NCI-H2196 treated with DMSO at 0.1 percent for 48 hours (cell line): Measurements from ENCODE around the gene USH1C.

Experiments used
- DNase-seq: peaks from one replicate; lab custom pipeline; 2025; ENCODE audit not compliant: unreplicated experiment; lab: John Stamatoyannopoulos, UW

USH1C gene

DNA sequence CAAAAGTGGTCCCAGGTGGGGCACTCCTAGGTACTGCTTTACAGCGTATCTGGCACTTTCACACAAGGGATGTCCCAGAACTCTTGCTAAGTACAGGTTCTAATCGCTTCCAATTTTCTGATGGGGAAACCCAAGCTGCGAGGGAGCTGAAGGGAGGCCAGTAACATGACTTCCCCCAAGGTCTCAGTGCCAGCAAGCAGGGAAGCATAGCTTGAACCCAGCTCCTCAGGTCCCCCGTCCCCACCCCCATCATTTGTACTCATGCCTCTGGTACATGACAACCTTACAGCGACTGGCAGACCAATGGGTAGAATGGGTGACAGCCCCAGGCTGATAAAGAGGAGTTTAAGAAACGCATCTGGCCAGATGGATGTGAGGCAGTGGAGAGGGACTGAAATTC is 66.9 kb downstream of the USH1C start:
- no peak for DNase-seq

GRCh38 chr11:17477084-17477333 is 67.2 kb downstream of the USH1C start:
- DNase-seq: no peak

GRCh38 chr11:17476317-17477083 is 67.7 kb downstream of the USH1C start, which contains the start of gene ABCC8:
TSS of gene ABCC8 (minus strand) at chr11:17476845. CDS start at chr11:17476776, 69 bp downstream.
- peak; percentile 28 for DNase-seq

- no peak for DNase-seq
Observed at GRCh38 chr11:17475666-17476316, 68.4 kb downstream of the USH1C start.

DNA sequence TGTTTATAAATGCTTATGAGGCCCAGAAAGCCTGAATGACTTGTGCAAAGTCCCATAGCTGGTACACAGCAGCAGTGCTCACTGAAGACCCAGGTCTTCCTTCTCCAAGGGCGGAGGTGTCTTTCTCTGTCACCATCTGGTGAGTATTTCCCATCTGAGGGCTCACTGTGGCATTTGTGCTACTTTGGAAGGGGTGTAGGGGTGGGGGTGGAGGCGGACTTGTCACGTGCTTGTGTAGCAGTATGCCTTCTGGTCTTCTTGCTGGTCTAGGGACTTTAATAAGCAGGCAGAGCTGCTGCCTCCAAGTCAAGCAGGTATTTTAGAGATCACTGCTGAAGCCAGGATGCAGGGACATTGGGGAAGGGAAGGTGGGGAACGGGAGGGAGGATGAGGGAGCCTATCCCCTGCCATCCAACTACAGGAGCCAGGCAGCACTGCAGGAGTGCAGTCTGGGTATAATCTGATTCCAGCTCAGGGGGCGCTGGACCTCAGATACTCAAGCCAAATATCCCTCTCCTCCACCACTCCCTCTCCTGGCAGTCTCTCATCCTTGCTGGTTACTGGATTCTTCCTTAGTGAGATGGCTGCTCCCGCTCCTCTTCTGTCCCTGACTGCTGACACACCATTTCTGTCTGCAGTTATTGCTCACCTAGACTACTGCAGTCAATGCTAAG is 71.0 kb downstream of the USH1C start:
- peak; percentile 9 for DNase-seq

DNA sequence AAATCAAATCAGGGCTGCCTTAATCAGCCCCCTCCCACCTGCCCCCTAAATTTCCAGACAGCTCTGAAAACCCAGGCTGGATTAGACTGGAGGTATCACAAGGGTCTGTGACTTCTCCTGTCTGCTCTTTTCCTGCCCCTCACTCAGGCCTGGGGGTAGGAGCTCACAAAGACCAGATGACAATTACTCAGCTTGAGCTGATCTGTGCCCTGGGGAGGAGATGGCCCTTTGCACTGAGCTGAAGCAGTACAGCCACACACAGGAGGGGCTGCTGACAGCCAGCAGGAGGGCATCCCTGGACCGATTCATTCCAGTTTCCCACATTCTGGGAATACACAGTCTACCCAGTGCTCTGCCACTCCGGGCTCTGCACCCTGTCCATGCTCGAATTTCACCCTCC is 71.7 kb downstream of the USH1C start:
- DNase-seq: no peak

GRCh38 chr11:17471501-17471900 is 72.7 kb downstream of the USH1C start:
- DNase-seq: no peak

DNA sequence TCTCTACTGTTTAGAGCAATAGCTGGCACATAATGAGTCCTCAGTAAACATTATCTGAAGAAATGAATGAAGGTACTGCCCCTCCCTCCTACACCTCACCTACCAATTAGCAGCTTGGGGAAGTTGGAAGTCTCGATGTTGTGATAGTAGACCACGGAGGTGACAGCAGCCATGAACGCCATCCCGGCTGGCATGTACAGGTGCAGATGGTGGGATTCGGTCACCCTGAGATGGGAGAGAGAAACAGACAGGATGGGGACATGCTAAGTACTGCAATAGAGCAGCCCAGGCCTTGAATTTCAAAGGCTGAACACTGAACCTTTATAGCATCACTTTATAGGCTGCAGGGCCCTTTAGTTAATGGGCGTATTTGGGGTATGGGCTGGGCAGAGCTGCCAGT is 74.2 kb downstream of the USH1C start:
- DNase-seq: no peak

DNA sequence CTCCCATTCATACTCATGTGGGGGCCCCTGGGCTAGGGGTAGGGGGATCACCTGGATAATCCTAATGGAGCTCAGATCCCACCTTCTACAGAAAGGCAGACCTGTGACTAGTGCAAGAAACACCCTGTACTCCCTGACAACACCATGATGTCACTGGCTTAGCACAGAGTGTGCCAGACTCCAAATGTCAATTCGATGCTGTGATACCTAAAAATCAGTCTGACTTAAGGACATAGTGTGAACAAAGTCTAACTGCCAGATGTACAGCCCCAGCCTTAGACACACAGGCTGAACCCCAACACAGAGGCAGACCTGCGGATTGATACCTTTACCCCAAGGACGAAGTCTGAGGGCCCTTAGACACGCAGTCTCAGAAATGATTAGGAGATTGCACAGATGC is 76.1 kb downstream of the USH1C start:
- DNase-seq: no peak

GRCh38 chr11:17463546-17464174 is 80.6 kb downstream of the USH1C start:
- DNase-seq: no peak

DNA sequence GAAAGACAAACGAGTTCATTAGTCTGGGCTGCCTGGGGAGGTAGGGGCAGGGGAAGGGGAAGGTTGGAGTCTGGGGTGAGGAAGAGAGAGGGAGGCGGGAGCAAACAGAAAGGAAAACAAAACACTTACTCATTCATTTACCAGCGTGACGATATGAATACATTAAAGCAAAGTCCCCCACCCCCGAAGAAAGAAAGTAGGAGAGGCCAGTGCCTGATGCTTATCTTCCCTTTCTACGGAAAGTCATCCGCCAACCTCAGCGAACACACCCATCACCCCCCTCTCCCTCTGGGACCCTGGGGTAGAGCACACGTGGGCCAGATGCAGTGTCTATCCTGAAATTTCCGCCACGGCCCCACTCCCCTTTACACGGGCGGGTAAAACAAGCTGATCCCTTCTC is 81.3 kb downstream of the USH1C start:
- DNase-seq: no peak

DNA sequence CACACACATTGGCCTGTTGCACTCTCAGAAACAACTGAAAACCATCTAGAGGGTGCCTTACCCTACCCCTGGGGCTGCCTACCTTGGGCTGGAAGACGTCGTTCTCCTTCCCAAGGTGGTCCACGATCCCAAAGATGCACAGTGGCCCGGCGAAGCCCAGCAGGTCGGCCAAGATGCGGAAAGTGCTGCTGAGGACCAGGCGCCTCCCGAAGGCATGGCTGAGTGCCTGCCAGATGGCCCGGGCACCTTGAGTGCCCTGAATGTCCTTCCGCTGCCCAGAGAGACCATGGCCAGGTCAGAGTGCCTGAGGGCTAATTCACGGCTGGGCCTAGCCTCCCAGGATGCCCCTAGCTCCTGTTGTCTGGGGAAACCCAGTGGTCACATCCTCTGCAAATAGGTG is 83.8 kb downstream of the USH1C start:
- DNase-seq: no peak

GRCh38 chr11:17459236-17459896 is 84.8 kb downstream of the USH1C start:
- no peak for DNase-seq

DNA sequence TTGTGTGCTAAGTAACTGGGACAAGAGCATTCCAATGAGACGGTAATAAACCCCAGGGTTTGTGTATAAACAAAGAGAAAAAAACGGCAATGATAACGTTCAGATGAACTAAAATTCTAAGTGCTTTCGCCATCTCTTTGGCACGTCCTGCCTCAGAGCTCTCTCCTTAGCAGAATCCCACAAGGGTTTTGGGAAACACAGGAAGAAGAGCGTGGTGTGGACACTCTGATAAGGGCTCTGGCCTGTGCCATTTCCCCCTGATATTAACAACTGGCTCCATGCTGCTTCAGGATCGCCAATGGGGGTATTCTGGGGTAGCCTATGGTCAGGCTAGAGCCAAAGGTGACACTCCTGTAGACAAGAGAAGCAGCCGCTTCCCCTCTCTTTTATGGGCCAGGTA is 85.9 kb downstream of the USH1C start:
- DNase-seq: no peak

DNA sequence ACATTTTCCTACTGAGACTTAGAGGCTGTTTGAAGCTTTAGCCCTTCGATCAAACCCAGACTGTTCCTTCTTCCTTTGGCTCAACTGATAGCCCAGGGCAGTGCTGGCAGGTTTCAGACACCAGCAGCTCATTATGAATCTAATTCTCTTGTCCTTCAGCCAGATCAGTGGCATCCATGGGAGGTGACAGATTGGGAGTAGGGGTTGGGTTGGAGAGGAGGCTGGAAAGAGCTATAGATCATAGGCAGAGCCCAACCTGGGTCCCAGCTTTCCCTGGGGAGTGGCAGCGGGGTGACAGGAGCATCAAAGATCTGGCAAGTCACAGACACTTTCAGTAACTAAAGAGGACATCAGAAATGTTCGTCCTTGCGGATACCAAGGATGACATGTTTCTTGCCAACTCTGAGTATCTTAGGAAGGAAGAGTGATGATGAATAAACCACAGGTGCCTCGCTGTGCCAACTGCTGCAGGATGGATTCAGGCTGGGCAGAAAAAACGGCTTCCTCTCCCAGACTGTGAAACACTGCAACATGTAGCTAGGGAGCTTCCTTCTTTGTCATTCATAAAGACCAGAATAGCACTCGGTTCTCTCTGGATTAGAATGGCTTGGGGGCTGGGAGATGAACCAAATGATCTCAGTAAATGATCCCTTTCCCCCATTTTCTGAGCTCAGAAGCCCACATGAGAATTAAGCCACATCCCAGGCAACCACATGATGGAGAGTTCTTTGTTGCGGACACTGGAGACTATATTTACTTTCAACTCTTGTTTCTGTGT is 86.6 kb downstream of the USH1C start:
- no peak for DNase-seq

DNA sequence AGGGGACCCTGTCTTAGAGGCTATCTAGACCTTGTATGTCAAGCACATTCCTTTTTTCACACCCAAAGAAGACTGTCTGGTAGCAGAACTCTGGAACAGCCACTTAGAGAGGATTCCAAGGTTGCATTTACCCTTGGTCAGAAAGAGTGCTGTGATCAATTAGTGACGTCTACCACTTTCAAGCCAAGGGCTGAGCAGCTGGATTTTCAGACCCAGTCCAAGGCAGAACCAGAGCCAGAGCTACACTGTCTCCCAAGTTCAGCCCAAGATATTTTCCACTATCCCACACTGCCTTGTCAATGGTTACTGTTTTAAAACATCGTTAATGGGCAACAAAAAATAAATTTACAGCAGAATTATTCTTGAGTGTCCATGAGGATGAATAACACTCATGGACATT is 91.5 kb downstream of the USH1C start:
- DNase-seq: no peak

DNA sequence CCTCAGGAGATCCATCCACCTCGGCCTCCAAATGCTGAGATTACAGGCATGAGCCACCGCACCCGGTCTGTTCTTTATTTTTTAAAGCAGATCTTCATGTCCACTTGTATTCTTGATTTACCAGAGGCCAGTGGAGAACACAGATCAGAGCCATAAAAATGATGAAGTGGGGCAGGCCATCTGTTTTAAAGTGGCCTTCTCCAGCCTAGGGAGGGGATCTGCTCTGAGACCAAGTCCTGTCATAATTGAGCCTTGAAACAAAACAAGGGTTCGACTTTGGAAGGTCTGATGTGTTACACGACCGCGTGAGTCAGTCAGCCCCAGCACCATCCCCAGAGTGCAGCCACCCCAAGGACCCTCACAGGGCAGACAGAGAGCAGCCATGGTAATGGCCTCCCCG is 95.1 kb downstream of the USH1C start:
- DNase-seq: no peak

DNA sequence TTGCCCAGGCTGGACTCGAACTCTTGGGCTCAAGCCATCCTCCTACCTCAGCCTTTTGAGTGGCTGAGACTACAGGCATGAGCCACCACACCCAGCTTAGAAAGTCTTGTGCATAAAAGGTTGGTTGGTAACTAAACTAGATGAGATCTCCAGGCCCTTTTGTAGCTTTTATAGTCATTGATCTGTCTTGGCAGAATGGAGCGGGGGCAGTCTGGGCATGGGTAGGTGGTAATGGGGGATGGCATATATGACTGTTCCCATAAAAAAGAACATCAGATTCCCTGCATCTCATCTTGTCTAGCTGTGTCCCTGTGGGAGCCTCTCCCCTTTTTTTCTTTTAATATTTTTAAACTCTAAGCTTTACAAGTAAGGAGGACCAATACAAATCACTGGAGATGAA is 97.7 kb downstream of the USH1C start:
- DNase-seq: no peak

- no peak for DNase-seq
Observed at GRCh38 chr11:17445240-17445795, 98.9 kb downstream of the USH1C start.

DNA sequence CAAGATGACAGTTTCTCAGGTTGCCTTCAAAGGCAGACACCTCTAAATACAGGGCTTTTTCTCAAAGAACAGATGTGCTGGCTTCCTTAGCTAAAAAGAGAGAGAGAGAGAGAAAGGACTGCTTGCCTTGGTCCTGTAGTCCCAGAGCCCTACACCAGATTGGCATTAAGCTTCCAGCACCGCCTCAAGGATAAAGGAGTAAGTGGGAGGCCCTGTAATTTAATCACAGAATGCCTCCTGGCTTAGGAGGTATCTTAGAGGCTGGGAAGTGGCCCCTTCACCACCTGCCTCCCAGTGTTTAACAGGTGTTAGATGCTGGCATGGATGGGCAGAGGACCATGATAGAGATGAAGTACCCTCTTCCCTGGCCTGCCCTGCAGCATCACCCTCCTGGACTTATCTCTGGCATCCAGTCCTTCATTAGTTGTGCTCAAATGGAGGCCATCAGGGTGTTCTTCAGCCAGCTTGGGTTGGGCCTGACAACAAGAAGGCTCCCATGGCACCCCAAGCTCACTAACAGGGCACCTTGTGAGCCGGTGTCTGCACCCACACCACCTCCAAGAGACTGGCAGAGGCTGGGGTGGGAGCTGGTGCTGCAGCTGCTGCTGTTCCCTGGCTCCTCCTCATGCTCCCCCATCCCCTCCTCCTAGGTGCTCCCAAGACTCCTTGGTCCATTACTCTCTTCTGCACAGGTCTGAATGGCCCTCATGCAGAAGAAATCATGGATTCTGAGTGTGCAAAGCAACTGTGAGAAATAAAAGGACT is 100.1 kb downstream of the USH1C start:
- no peak for DNase-seq
